ENCODE measurements around the gene REELD1. TPM values are rescaled to one million over a fixed set of nuclear protein-coding genes. Genes with fewer than 3 reads are reported as not detected.

The REELD1 gene
- total RNA-seq, 2 donors from 2014 or later = 0.13 TPM; not detected in 1

GRCh38 chr4:146232131-146232722, 17.9 kb downstream of the REELD1 start:
- no peaks in the 10 kb centered on the region for H3K4me1 ChIP-seq (ENCODE audit: control insufficient read depth, insufficient read depth, low read length)
- H3K4me3 ChIP-seq (ENCODE audit: low read length) = no peak overlapping the region
- Mint-ChIP-seq H3K27me3 (ENCODE audit: insufficient read depth) (no peaks in the 10 kb centered on the region), H3K4me3 (no peak overlapping the region), H3K36me3 (ENCODE audit: low read depth) (no peaks in the 10 kb centered on the region), H3K27ac (no peak overlapping the region), H3K9me3 (peaks cover 10% of the 10 kb centered on the region), H3K4me1 (no peaks in the 10 kb centered on the region)
- no peaks in the 10 kb centered on the region for H3K27me3 ChIP-seq (ENCODE audit: control insufficient read depth, insufficient read depth, low read length, poor library complexity, severe bottlenecking)
- H3K9me3 ChIP-seq (ENCODE audit: control insufficient read depth, low read length) = peaks cover 5% of the 10 kb centered on the region
- no peak for DNase-seq
- H3K9ac ChIP-seq (ENCODE audit: extremely low read depth, low read length, poor library complexity, severe bottlenecking) = no peak overlapping the region
- H3K36me3 ChIP-seq (ENCODE audit: control insufficient read depth, insufficient read depth, low read length) = no peaks in the 10 kb centered on the region
- no peak overlapping the region for H3K27ac ChIP-seq (ENCODE audit: low read depth, low read length)
- no peak for TF ChIP-seq CTCF (conservative IDR thresholded peaks at IDR 0.05)
- WGBS, 2 experiments (ENCODE audit: insufficient coverage in 1 of 2, insufficient read length in 1 of 2) = 80% methylated on average over 1 of the region's 1 CpG; no CpG with 5 or more reads in 1 of the 2 experiments

- H3K27ac Mint-ChIP-seq = no peak overlapping the region
- 92 to 94% methylated on average over 8 of the region's 8 CpGs for whole genome bisulfite sequencing, 2 experiments (ENCODE audit: insufficient coverage in 1 of 2, insufficient read length in 1 of 2)
- no peaks in the 10 kb centered on the region for H3K4me1 Mint-ChIP-seq
Measured at GRCh38 chr4:146235654-146236177, 21.4 kb downstream of the REELD1 start.

GRCh38 chr4:146236216-146236615, 21.9 kb downstream of the REELD1 start:
- Histone ChIP-seq H3K4me1 (ENCODE audit: control insufficient read depth, insufficient read depth, low read length) (no peaks in the 10 kb centered on the region), H3K4me3 (ENCODE audit: low read length) (no peak overlapping the region), H3K27ac (ENCODE audit: low read depth, low read length) (no peak overlapping the region), H3K9ac (ENCODE audit: extremely low read depth, low read length, poor library complexity, severe bottlenecking) (no peak overlapping the region), H3K27me3 (ENCODE audit: control insufficient read depth, insufficient read depth, low read length, poor library complexity, severe bottlenecking) (no peaks in the 10 kb centered on the region), H3K9me3 (ENCODE audit: control insufficient read depth, low read length) (peaks cover 5% of the 10 kb centered on the region), H3K36me3 (ENCODE audit: control insufficient read depth, insufficient read depth, low read length) (no peaks in the 10 kb centered on the region)
- Mint-ChIP-seq H3K4me3 (no peak overlapping the region), H3K36me3 (ENCODE audit: low read depth) (no peaks in the 10 kb centered on the region), H3K4me1 (no peaks in the 10 kb centered on the region), H3K27me3 (ENCODE audit: insufficient read depth) (no peaks in the 10 kb centered on the region), H3K9me3 (peaks cover 10% of the 10 kb centered on the region), H3K27ac (no peak overlapping the region)
- WGBS, 2 experiments (ENCODE audit: insufficient coverage in 1 of 2, insufficient read length in 1 of 2) = 83 to 96% methylated on average over 1 to 5 of the region's 5 CpGs
- no peak for DNase-seq
- no peak for TF ChIP-seq CTCF (conservative IDR thresholded peaks at IDR 0.05)

More at GRCh38 chr4:146235654-146236177, 21.4 kb downstream of the REELD1 start:
- no peaks in the 10 kb centered on the region for H3K36me3 ChIP-seq (ENCODE audit: control insufficient read depth, insufficient read depth, low read length)
- peaks cover 5% of the 10 kb centered on the region for H3K9me3 ChIP-seq (ENCODE audit: control insufficient read depth, low read length)
- H3K36me3 Mint-ChIP-seq (ENCODE audit: low read depth) = no peaks in the 10 kb centered on the region
- no peaks in the 10 kb centered on the region for H3K27me3 ChIP-seq (ENCODE audit: control insufficient read depth, insufficient read depth, low read length, poor library complexity, severe bottlenecking)
- no peaks in the 10 kb centered on the region for H3K4me1 ChIP-seq (ENCODE audit: control insufficient read depth, insufficient read depth, low read length)
- no peaks in the 10 kb centered on the region for H3K27me3 Mint-ChIP-seq (ENCODE audit: insufficient read depth)
- no peak overlapping the region for H3K9ac ChIP-seq (ENCODE audit: extremely low read depth, low read length, poor library complexity, severe bottlenecking)
- DNase-seq = no peak
- H3K4me3 Mint-ChIP-seq = no peak overlapping the region
- H3K4me3 ChIP-seq (ENCODE audit: low read length) = no peak overlapping the region
- H3K27ac ChIP-seq (ENCODE audit: low read depth, low read length) = no peak overlapping the region
- no peak for TF ChIP-seq CTCF (conservative IDR thresholded peaks at IDR 0.05)
- peaks cover 10% of the 10 kb centered on the region for H3K9me3 Mint-ChIP-seq

Measured in endodermal cell (in vitro differentiated cells).